GM12878 (cell line): ENCODE data around the gene CNDP1. TPM values are rescaled to one million over a fixed set of nuclear protein-coding genes. Genes with fewer than 3 reads are reported as not detected.

ENCODE experiments used
- ATAC-seq: fragments of 200-7000 bp; cut with Tn5 transposase; 3 replicates; pipeline ENCODE4 v1.9.1; 2020; ENCODE audit warnings: mild to moderate bottlenecking, moderate library complexity
- BruUV-seq: library from RNA; stranded (reverse); fragments of 400-500 nt; replicated peaks from 2 replicates; lab custom pipeline; 2021; lab: Mats Ljungman, UMichigan
- CTCF ChIA-PET: fragments of 300-600 bp; sonication (Branson Sonifier 250); formaldehyde crosslinking; extraction: SDS; loops from one replicate; lab custom pipeline; 2021; ENCODE audit warnings: inconsistent platforms; lab: Yijun Ruan, JAX
- POLR2A ChIA-PET: fragments of 350-600 bp; formaldehyde crosslinking; extraction: SDS; loops from one replicate; lab custom pipeline; 2021; ENCODE audit warnings: inconsistent platforms; lab: Charles Lee
- RAD21 ChIA-PET: fragments of 300-600 bp; sonication (Branson Sonifier 250); formaldehyde crosslinking; loops from one replicate; lab custom pipeline; 2023; ENCODE audit warnings: antibody characterized with exemption; ENCODE audit not compliant: unreplicated experiment; lab: Charles Lee
- SMC1A ChIA-PET: fragments of 300-600 bp; sonication (Branson Sonifier 250); formaldehyde crosslinking; loops from one replicate; lab custom pipeline; 2023; ENCODE audit not compliant: unreplicated experiment, uncharacterized antibody; lab: Charles Lee
- DNase-seq: peaks from one replicate; pipeline ENCODE4 v3.0.0-alpha.2; 2011; ENCODE audit warnings: low read depth, low spot score
- FAIRE-seq: peaks from 3 replicates; lab custom pipeline; 2011; peaks lifted over from hg19 to GRCh38; lab: Jason Lieb, UNC
- H2AFZ ChIP-seq: 2 replicates; pipeline ENCODE4 v1.6.0; 2011; ENCODE audit warnings: low read depth, low read length, control low read depth; ENCODE audit not compliant: control insufficient read depth
- H3K27ac ChIP-seq: 2 replicates; pipeline ENCODE4 v1.5.1; 2011; ENCODE audit warnings: control low read depth; ENCODE audit not compliant: control insufficient read depth, insufficient read depth
- H3K27me3 ChIP-seq, 2 experiments: replicated peaks in 1 of 2; 2 replicates each; pipeline versions ENCODE4 v1.6.0 to v1.6.1; 2011; ENCODE audit warnings: low read length in 1 of 2; ENCODE audit not compliant: control insufficient read depth in 2 of 2, insufficient read depth in 2 of 2
- H3K36me3 ChIP-seq, 2 experiments: 2 replicates each; pipeline ENCODE4 v1.5.1; 2011; ENCODE audit warnings: low read length in 1 of 2; ENCODE audit not compliant: control insufficient read depth in 2 of 2, insufficient read depth in 2 of 2
- H3K4me1 ChIP-seq: 2 replicates; pipeline ENCODE4 v1.6.1; 2011; ENCODE audit warnings: mild to moderate bottlenecking, low read length, moderate library complexity, mixed read lengths; ENCODE audit not compliant: control insufficient read depth, insufficient read depth
- H3K4me2 ChIP-seq: 2 replicates; pipeline ENCODE4 v1.6.0; 2011; ENCODE audit warnings: control low read depth; ENCODE audit not compliant: control insufficient read depth, insufficient read depth
- H3K4me3 ChIP-seq: fragments of 200-600 bp; sonication (generic); 2 replicates; pipeline ENCODE4 v1.5.1; 2016
- H3K79me2 ChIP-seq: 2 replicates; pipeline ENCODE4 v1.6.0; 2011; ENCODE audit warnings: low read length; ENCODE audit not compliant: control insufficient read depth, insufficient read depth
- H3K9ac ChIP-seq: 2 replicates; pipeline ENCODE4 v1.8.0; 2011; ENCODE audit warnings: low read length, control low read depth, mixed read lengths; ENCODE audit not compliant: control insufficient read depth, insufficient read depth
- H3K9me3 ChIP-seq: replicated peaks from 3 replicates; pipeline ENCODE4 v1.5.1; 2011; ENCODE audit warnings: mild to moderate bottlenecking, low read length; ENCODE audit not compliant: control insufficient read depth, insufficient read depth
- H4K20me1 ChIP-seq: 2 replicates; pipeline ENCODE4 v1.6.0; 2011; ENCODE audit not compliant: control insufficient read depth, insufficient read depth
- CREB1 ChIP-seq: IDR thresholded peaks from 2 replicates; pipeline ENCODE4 v1.6.1; 2012; ENCODE audit warnings: low read depth, mild to moderate bottlenecking, inconsistent platforms
- MEF2A ChIP-seq: IDR thresholded peaks from 2 replicates; pipeline ENCODE4 v1.6.1; 2011; ENCODE audit warnings: low read depth, mild to moderate bottlenecking, low read length, moderate library complexity; ENCODE audit not compliant: insufficient read depth
- PAX5 ChIP-seq: IDR thresholded peaks from 2 replicates; pipeline ENCODE4 v1.6.1; 2011; ENCODE audit warnings: low read depth, low read length, borderline replicate concordance
- RBBP5 ChIP-seq: fragments of 200-600 bp; sonication (generic); conservative IDR thresholded peaks from 2 replicates; pipeline ENCODE4 v1.6.1; 2016
- SKIL ChIP-seq: fragments of 450-650 bp; IDR thresholded peaks from 2 replicates; pipeline ENCODE4 v1.6.1; 2017; ENCODE audit warnings: mild to moderate bottlenecking, low read depth, inconsistent platforms; ENCODE audit not compliant: poor library complexity, severe bottlenecking
- SMAD5 ChIP-seq: IDR thresholded peaks from 2 replicates; pipeline ENCODE4 v1.6.1; 2016; ENCODE audit warnings: antibody characterized with exemption, low read depth
- USF2 ChIP-seq: IDR thresholded peaks from 2 replicates; pipeline ENCODE4 v1.6.1; 2011; ENCODE audit warnings: low read depth, low read length, improper control_type of control experiment, borderline replicate concordance
- ZNF24 ChIP-seq: fragments of 450-650 bp; IDR thresholded peaks from 2 replicates; pipeline ENCODE4 v1.6.1; 2017; ENCODE audit warnings: antibody characterized with exemption, mild to moderate bottlenecking
- WGBS: methylation state at CpG from one replicate; pipeline ENCODE4 v1.1.6; 2016; ENCODE audit warnings: low lambda C conversion rate; ENCODE audit not compliant: insufficient replicate concordance, insufficient coverage; ENCODE audit errors: missing lambda C conversion rate; 5-methylcytosine and 5-hydroxymethylcytosine counted together
- in situ Hi-C: fragments of 300-500 bp; cut with MboI; formaldehyde crosslinking; loops from 9 replicates; pipeline ENCODE4 v1.14.3; 2018; ENCODE audit warnings: mixed read lengths
- intact Hi-C: fragments of 100-400 bp; cut with micrococcal nuclease; formaldehyde crosslinking; loops from one replicate; pipeline ENCODE4 v1.14.2; 2022; ENCODE audit not compliant: unreplicated experiment
- polyA plus RNA-seq, 11 experiments: library from polyadenylated mRNA; depleted of rRNA in 4 of 11; unstranded in 6 of 11; stranded (reverse) in 5 of 11; fragments of >200 nt; fragmentation: Nextera tagmentation in 4 of 11; fragmentation: Illumina TruSeq in 1 of 11; extraction: Ambion mirVana in 4 of 11; extraction: Trizol in 1 of 11; gene quantifications; 1 replicate in 1 of 11; 2 replicates in 10 of 11; pipeline versions ENCODE4 v1.2.1 to v1.2.3, GENCODE V29; 2011 to 2016; ENCODE audit warnings: inconsistent platforms in 2 of 11, missing spikeins in 2 of 11, low read depth in 1 of 11
- total RNA-seq, 4 experiments: library from RNA; depleted of rRNA in 3 of 4; stranded (reverse); fragments of >200 nt in 3 of 4; fragmentation: Illumina TruSeq in 1 of 4; extraction: Trizol in 1 of 4; gene quantifications; 2 replicates each; pipeline versions ENCODE4 v1.2.1 to v1.2.3, GENCODE V29; 2013 to 2021

The CNDP1 gene
- total and polyA plus RNA-seq, 10 of the 15 experiments (the other 5 are each of a cell fraction or from before 2014, with no cell fraction given): 0.04 to 0.05 TPM; not detected in 8

- DNase-seq (no peak), ATAC-seq (no peak), FAIRE-seq (no peak)
- Histone ChIP-seq H4K20me1 (no peaks in the 10 kb centered on the region), H3K36me3 (no peaks in the 10 kb centered on the region), H3K27ac (no peak overlapping the region), H3K9ac (no peak overlapping the region), H3K4me1 (peaks cover 5% of the 10 kb centered on the region; the same call in 1 of the 2 replicates), H2AFZ (no peak overlapping the region), H3K9me3 (no peaks in the 10 kb centered on the region; the same call in 2 of the 3 replicates), H3K79me2 (peaks cover 2% of the 10 kb centered on the region), H3K4me3 (no peak overlapping the region), H3K4me2 (no peak overlapping the region), H3K27me3 (no peaks in the 10 kb centered on the region)
- no TSS peak for BruUV-seq
- TF ChIP-seq USF2 (no peak), PAX5 (no peak), CREB1 (no peak), ZNF24 (no peak), SMAD5 (no peak), RBBP5 (no peak)
- POLR2A ChIA-PET: no interaction called here
- 90% methylated on average over 4 of the region's 4 CpGs for WGBS
- in situ Hi-C loops (no loop called here), intact Hi-C loops (no loop called here)
- SMC1A ChIA-PET: no interaction called here
- RAD21 ChIA-PET: no interaction called here
- CTCF ChIA-PET: interaction anchor here (0.6 kb wide), 1 partner anchor 678 kb away, joined by 3 read pairs; no protein-coding TSS in a partner anchor
Observed at GRCh38 chr18:74611765-74612164, 77.5 kb downstream of the CNDP1 start.

- H3K79me2 ChIP-seq: peaks cover 8% of the 10 kb centered on the region
- ChIA-PET CTCF (interaction anchor here (0.6 to 1.5 kb wide), 2 partner anchors 11 to 15 kb away, joined by 3 read pairs; no protein-coding TSS in a partner anchor), RAD21 (no interaction called here)
Observed at GRCh38 chr18:74613381-74613780, 79.1 kb downstream of the CNDP1 start.

More at GRCh38 chr18:74613381-74613780, 79.1 kb downstream of the CNDP1 start:
- no peak overlapping the region for H3K27ac ChIP-seq
- H3K4me2 ChIP-seq: no peak overlapping the region
- SMC1A ChIA-PET: no interaction called here
- TF ChIP-seq MEF2A (0 out of 2 replicates have a peak, but pooled peaks have one; percentile 18), SKIL (no peak)
- DNase-seq: no peak
- peak; percentile 18 for FAIRE-seq
- 0% methylated on average over 1 of the region's 1 CpG for WGBS
- no peaks in the 10 kb centered on the region for H3K36me3 ChIP-seq
- peaks cover 5% of the 10 kb centered on the region for H3K4me1 ChIP-seq
- H4K20me1 ChIP-seq: no peaks in the 10 kb centered on the region
- no peak overlapping the region for H2AFZ ChIP-seq
- POLR2A ChIA-PET: no interaction called here
- H3K9ac ChIP-seq: no peak overlapping the region
- 0 out of 2 replicates have a peak overlapping the region, but pooled peaks have one; percentile 10 for H3K4me3 ChIP-seq
- in situ Hi-C loops (no loop called here), intact Hi-C loops (no loop called here)
- no peaks in the 10 kb centered on the region for H3K27me3 ChIP-seq
- peak; percentile 71 for ATAC-seq
- BruUV-seq: no TSS peak
- H3K9me3 ChIP-seq: no peaks in the 10 kb centered on the region; the same call in 2 of the 3 replicates
